GM20000 (cell line): Measurements from ENCODE around the gene GSTA2.
"Not testable (repeated sequence)": the region's sequence is repeated elsewhere in the genome, so short reads cannot be mapped to it uniquely, and the experiment has no call there.

Experiments used
- DNase-seq: peaks from one replicate; pipeline ENCODE4 v3.0.0; 2012; ENCODE audit warnings: low spot score
- CTCF ChIP-seq: IDR thresholded peaks from 2 replicates; pipeline ENCODE4 v1.5.1; 2012; ENCODE audit warnings: mild to moderate bottlenecking, control low read depth; ENCODE audit errors: extremely low read depth, missing control alignments

The GSTA2 gene

GRCh38 chr6:52763322-52763916, at the start of gene GSTA2:
GSTA2 (minus strand) TSS chr6:52763475; CDS start chr6:52757947, 5,528 bp downstream.
- not testable (repeated sequence) for DNase-seq

GRCh38 chr6:52809777-52810176, 46.5 kb upstream of the GSTA2 start:
- not testable (repeated sequence) for DNase-seq

- no peak for DNase-seq
- no peak for TF ChIP-seq CTCF
Observed at GRCh38 chr6:52808660-52809059, 45.4 kb upstream of the GSTA2 start.

- not testable (repeated sequence) for DNase-seq
Observed at GRCh38 chr6:52803668-52804255, 40.5 kb upstream of the GSTA2 start, which contains the start of gene GSTA1. GSTA1 (minus strand) TSS chr6:52803816; CDS start chr6:52799267, 4,549 bp downstream.

GRCh38 chr6:52802806-52803205, 39.5 kb upstream of the GSTA2 start:
- no peak for DNase-seq
- no peak for TF ChIP-seq CTCF

- DNase-seq: no peak
- TF ChIP-seq CTCF: no peak
Observed at GRCh38 chr6:52801188-52801841, 38.0 kb upstream of the GSTA2 start.

- DNase-seq: not testable (repeated sequence)
Observed at GRCh38 chr6:52799272-52799671, 36.0 kb upstream of the GSTA2 start.

GRCh38 chr6:52794366-52794765, 31.1 kb upstream of the GSTA2 start:
- not testable (repeated sequence) for DNase-seq

GRCh38 chr6:52790861-52791260, 27.6 kb upstream of the GSTA2 start:
- TF ChIP-seq CTCF: no peak
- no peak for DNase-seq

GRCh38 chr6:52789658-52790057, 26.4 kb upstream of the GSTA2 start:
- not testable (repeated sequence) for DNase-seq

GRCh38 chr6:52788478-52788877, 25.2 kb upstream of the GSTA2 start:
- TF ChIP-seq CTCF: no peak
- no peak for DNase-seq
